HCT116 (cell line): ENCODE results near the gene IGFBPL1. TPM values are rescaled to one million over a fixed set of nuclear protein-coding genes. Genes with fewer than 3 reads are reported as not detected.

Source experiments
- ATAC-seq: fragments of 200-7000 bp; cut with Tn5 transposase; 2 replicates; pipeline ENCODE4 v1.9.1; 2020; ENCODE audit warnings: mild to moderate bottlenecking, moderate library complexity
- BruUV-seq: library from RNA; stranded (reverse); fragments of 400-500 nt; replicated peaks from 2 replicates; lab custom pipeline; 2021; lab: Mats Ljungman, UMichigan
- CTCF ChIA-PET: fragments of 300-600 bp; sonication (Branson Sonifier 250); formaldehyde crosslinking; loops from one replicate; lab custom pipeline; 2021; ENCODE audit warnings: antibody characterized with exemption; lab: Charles Lee
- POLR2A ChIA-PET: fragments of 300-600, 350-600 bp; sonication (Branson Sonifier 250); formaldehyde crosslinking; loops from one replicate; lab custom pipeline; 2021; ENCODE audit warnings: antibody characterized with exemption; lab: Charles Lee
- RAD21 ChIA-PET, 2 experiments: fragments of 300-600 bp; sonication (Branson Sonifier 250); formaldehyde crosslinking; loops; one replicate each; lab custom pipeline; 2023; ENCODE audit warnings: low total read pairs in 2 of 2; ENCODE audit not compliant: uncharacterized antibody in 2 of 2, unreplicated experiment in 2 of 2, low non-redundant PET in 1 of 2; lab: Charles Lee
- DNase-seq: peaks from one replicate; pipeline ENCODE4 v3.0.0-alpha.2; 2010; ENCODE audit warnings: low read depth, low spot score
- H2AFZ ChIP-seq: fragments of 200-600 bp; shearing (Covaris generic), sonication (generic); 2 replicates; pipeline ENCODE4 v1.6.1; 2017; ENCODE audit warnings: low read depth, mixed run types, mixed read lengths, antibody characterized with exemption, low read length; ENCODE audit not compliant: poor library complexity, severe bottlenecking
- H3K27ac ChIP-seq: 2 replicates; pipeline ENCODE4 v1.5.1; 2012; ENCODE audit warnings: low read depth, low read length
- H3K27me3 ChIP-seq: fragments of 200-600 bp; sonication (generic); 2 replicates; pipeline ENCODE4 v1.6.1; 2016; ENCODE audit warnings: mixed run types, low read length, mixed read lengths; ENCODE audit not compliant: insufficient read depth
- H3K36me3 ChIP-seq, 2 experiments: fragments of 200-500 bp in 1 of 2; fragments of 200-600 bp in 1 of 2; sonication (Bioruptor generic) in 1 of 2; sonication (generic) in 1 of 2; 2 replicates each; pipeline versions ENCODE4 v1.5.1 to v1.6.1; 2014 to 2016; ENCODE audit warnings: low read length in 2 of 2, inconsistent platforms in 1 of 2, mixed read lengths in 1 of 2, mixed run types in 1 of 2; ENCODE audit not compliant: insufficient read depth in 2 of 2, control insufficient read depth in 1 of 2
- H3K4me1 ChIP-seq, 2 experiments: fragments of 200-600 bp in 1 of 2; sonication (generic) in 1 of 2; 2 replicates each; pipeline versions ENCODE4 v1.5.1 to v1.6.1; 2012 to 2017; ENCODE audit warnings: low read length in 2 of 2, inconsistent platforms in 1 of 2, mild to moderate bottlenecking in 1 of 2, mixed read lengths in 1 of 2, mixed run types in 1 of 2, moderate library complexity in 1 of 2; ENCODE audit not compliant: insufficient read depth in 2 of 2, control insufficient read depth in 1 of 2
- H3K4me2 ChIP-seq: fragments of 200-600 bp; sonication (generic); 2 replicates; pipeline ENCODE4 v1.6.1; 2017; ENCODE audit warnings: mixed run types, low read length, mixed read lengths
- H3K4me3 ChIP-seq, 2 experiments: fragments of 200-600 bp in 1 of 2; sonication (generic) in 1 of 2; replicated peaks in 1 of 2; 2 replicates each; pipeline ENCODE4 v1.5.1; 2011 to 2016; ENCODE audit warnings: low read length in 2 of 2, control low read depth in 1 of 2, low read depth in 1 of 2, mild to moderate bottlenecking in 1 of 2, mixed read lengths in 1 of 2, mixed run types in 1 of 2
- H3K79me2 ChIP-seq: fragments of 200-600 bp; sonication (generic); 2 replicates; pipeline ENCODE4 v1.6.1; 2017; ENCODE audit warnings: mild to moderate bottlenecking, mixed run types, low read length, moderate library complexity, mixed read lengths; ENCODE audit not compliant: insufficient read depth
- H3K9ac ChIP-seq: fragments of 200-600 bp; sonication (generic); 2 replicates; pipeline ENCODE4 v1.6.1; 2016; ENCODE audit warnings: low read length, mixed read lengths
- H3K9me2 ChIP-seq: fragments of 200-600 bp; sonication (generic), shearing (Covaris generic); 2 replicates; pipeline ENCODE4 v1.6.1; 2017; ENCODE audit warnings: mixed run types, mild to moderate bottlenecking, moderate library complexity; ENCODE audit not compliant: insufficient read depth
- H3K9me3 ChIP-seq, 2 experiments: fragments of 200-500 bp in 1 of 2; fragments of 200-600 bp in 1 of 2; sonication (Bioruptor generic) in 1 of 2; sonication (generic) in 1 of 2; 2 replicates each; pipeline ENCODE4 v1.6.1; 2014 to 2017; ENCODE audit warnings: low read length in 2 of 2, mixed read lengths in 2 of 2, inconsistent platforms in 1 of 2, low read depth in 1 of 2, mild to moderate bottlenecking in 1 of 2, mixed run types in 1 of 2, moderate library complexity in 1 of 2; ENCODE audit not compliant: control insufficient read depth in 1 of 2, insufficient read depth in 1 of 2
- H4K20me1 ChIP-seq: fragments of 200-600 bp; sonication (generic), shearing (Covaris generic); 2 replicates; pipeline ENCODE4 v1.6.1; 2017; ENCODE audit warnings: mixed run types, mild to moderate bottlenecking, moderate library complexity; ENCODE audit not compliant: insufficient read depth
- CBX3 ChIP-seq: IDR thresholded peaks from 2 replicates; pipeline ENCODE4 v1.6.1; 2012; ENCODE audit warnings: low read depth
- CEBPB ChIP-seq: IDR thresholded peaks from 2 replicates; pipeline ENCODE4 v1.6.1; 2012; ENCODE audit warnings: low read depth
- EGR1 ChIP-seq: IDR thresholded peaks from 2 replicates; pipeline ENCODE4 v1.6.1; 2012; ENCODE audit warnings: low read depth
- ELF1 ChIP-seq: IDR thresholded peaks from 2 replicates; pipeline ENCODE4 v1.6.1; 2012; ENCODE audit warnings: low read depth, borderline replicate concordance
- EZH2 ChIP-seq: fragments of 200-600 bp; sonication (generic); IDR thresholded peaks from 2 replicates; pipeline ENCODE4 v1.6.1; 2017; ENCODE audit warnings: antibody characterized with exemption, mixed run types
- FOSL1 ChIP-seq: IDR thresholded peaks from 2 replicates; pipeline ENCODE4 v1.6.1; 2012; ENCODE audit warnings: low read depth
- JUND ChIP-seq: IDR thresholded peaks from 2 replicates; pipeline ENCODE4 v1.6.1; 2012
- POLR2A ChIP-seq: IDR thresholded peaks from 2 replicates; pipeline ENCODE4 v1.7.0; 2011; ENCODE audit warnings: borderline replicate concordance; ENCODE audit not compliant: insufficient read depth, insufficient read length; ENCODE audit errors: extremely low read depth
- POLR2AphosphoS5 ChIP-seq: IDR thresholded peaks from 2 replicates; pipeline ENCODE4 v1.6.1; 2011; ENCODE audit warnings: mild to moderate bottlenecking, low read depth, low read length, moderate library complexity
- RAD21 ChIP-seq: IDR thresholded peaks from 2 replicates; pipeline ENCODE4 v1.6.1; 2012; ENCODE audit warnings: low read depth, mild to moderate bottlenecking
- SIN3A ChIP-seq: IDR thresholded peaks from 2 replicates; pipeline ENCODE4 v1.6.1; 2012; ENCODE audit warnings: low read depth
- SP1 ChIP-seq: IDR thresholded peaks from 2 replicates; pipeline ENCODE4 v1.6.1; 2012; ENCODE audit warnings: low read depth
- SRF ChIP-seq: IDR thresholded peaks from 2 replicates; pipeline ENCODE4 v1.6.1; 2012; ENCODE audit warnings: low read depth
- TCF7L2 ChIP-seq: IDR thresholded peaks from 2 replicates; pipeline ENCODE4 v1.7.0; 2011; ENCODE audit warnings: borderline replicate concordance, inconsistent platforms; ENCODE audit not compliant: insufficient read depth, insufficient read length; ENCODE audit errors: extremely low read depth
- YY1 ChIP-seq: IDR thresholded peaks from 2 replicates; pipeline ENCODE4 v1.6.1; 2011; ENCODE audit warnings: low read length, low read depth, moderate library complexity, mild to moderate bottlenecking; ENCODE audit not compliant: insufficient replicate concordance; ENCODE audit errors: extremely low read depth
- ZFX ChIP-seq: fragments of 450-650 bp; IDR thresholded peaks from 2 replicates; pipeline ENCODE4 v1.6.1; 2017
- intact Hi-C: fragments of 100-400 bp; cut with micrococcal nuclease; formaldehyde crosslinking; loops from 2 replicates; pipeline ENCODE4 v1.10.0; 2022
- total RNA-seq: library from RNA; stranded (reverse); gene quantifications from one replicate; pipeline ENCODE4 v1.2.1, GENCODE V29; 2021; ENCODE audit not compliant: unreplicated experiment
- TF ChIP-seq, protein P1 (sequence below): IDR thresholded peaks from 2 replicates; pipeline ENCODE4 v1.6.1; 2011; ENCODE audit warnings: mild to moderate bottlenecking, low read length, moderate library complexity; ENCODE audit not compliant: insufficient replicate concordance; ENCODE audit errors: extremely low read depth
- TF ChIP-seq, protein P2 (sequence below): IDR thresholded peaks from 2 replicates; pipeline ENCODE4 v1.6.1; 2012
- TF ChIP-seq, protein P3 (sequence below): IDR thresholded peaks from 2 replicates; pipeline ENCODE4 v1.6.1; 2012
- TF ChIP-seq, protein P4 (sequence below): IDR thresholded peaks from 2 replicates; pipeline ENCODE4 v1.6.1; 2012; ENCODE audit warnings: low read depth

The IGFBPL1 gene
- total RNA-seq, 1 experiment from 2014 or later: not detected

DNA sequence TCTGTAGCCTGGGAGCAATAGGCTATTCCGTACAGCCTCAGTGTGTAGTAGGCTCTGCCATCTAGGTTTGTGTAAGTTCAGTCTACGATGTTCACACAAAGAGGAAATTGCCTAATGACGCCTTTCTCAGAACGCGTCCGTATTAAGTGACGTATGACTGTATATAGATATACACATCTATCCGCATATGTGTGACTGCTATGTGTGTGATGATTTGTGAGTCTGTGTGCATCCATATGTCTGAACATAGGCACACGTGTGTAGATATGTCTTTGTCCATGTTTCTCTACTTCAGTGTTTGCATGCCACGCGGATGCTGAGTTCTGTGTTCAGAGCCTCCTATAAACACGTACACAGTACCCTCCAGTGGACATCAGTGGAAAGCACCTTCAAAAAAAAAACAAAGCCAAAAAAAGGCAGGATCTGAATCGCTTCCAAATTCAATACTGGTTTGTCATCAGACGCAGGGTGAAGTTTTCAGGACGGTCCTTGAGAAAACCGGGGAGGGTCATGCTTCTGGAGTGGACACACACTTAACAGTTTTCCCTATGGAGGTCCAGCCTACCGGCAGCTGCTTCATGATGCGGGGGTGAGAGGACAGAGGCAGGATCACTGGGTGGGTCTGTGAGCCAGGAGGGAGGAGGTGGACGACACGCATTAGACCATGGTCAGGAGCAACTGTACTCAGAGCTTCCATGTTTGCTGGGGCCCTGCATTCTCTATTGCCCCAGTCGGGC is 61.2 kb downstream of the IGFBPL1 start:
- Histone ChIP-seq H3K4me1 (peaks cover 0 to 5% of the 10 kb centered on the region in 2 experiments; a peak in 2 of 4 replicates), H3K36me3 (no peaks in the 10 kb centered on the region), H3K4me2 (peak overlapping the region; percentile 47), H3K27ac (no peak overlapping the region), H2AFZ (peak overlapping the region; percentile 80), H4K20me1 (no peaks in the 10 kb centered on the region), H3K27me3 (no peaks in the 10 kb centered on the region), H3K9me2 (no peaks in the 10 kb centered on the region), H3K9me3 (no peaks in the 10 kb centered on the region), H3K4me3 (no peak overlapping the region), H3K9ac (no peak overlapping the region), H3K79me2 (no peaks in the 10 kb centered on the region)
- peak; percentile 82 for ATAC-seq
- CTCF ChIA-PET: interaction anchor here (1.5 kb wide), 1 partner anchor 450 kb away, joined by 6 read pairs; no protein-coding TSS in a partner anchor
- RAD21 ChIA-PET: no interaction called here
- intact Hi-C loops: loop anchor here (1.0 to 5.0 kb wide), 8 partner anchors 201 to 881 kb away; partner anchors contain the start of gene SLC25A51
- peak; percentile 63 for DNase-seq
- POLR2A ChIA-PET: no interaction called here
- BruUV-seq: no TSS peak
- TF ChIP-seq ELF1: no peak
- TF ChIP-seq, protein P1, sequence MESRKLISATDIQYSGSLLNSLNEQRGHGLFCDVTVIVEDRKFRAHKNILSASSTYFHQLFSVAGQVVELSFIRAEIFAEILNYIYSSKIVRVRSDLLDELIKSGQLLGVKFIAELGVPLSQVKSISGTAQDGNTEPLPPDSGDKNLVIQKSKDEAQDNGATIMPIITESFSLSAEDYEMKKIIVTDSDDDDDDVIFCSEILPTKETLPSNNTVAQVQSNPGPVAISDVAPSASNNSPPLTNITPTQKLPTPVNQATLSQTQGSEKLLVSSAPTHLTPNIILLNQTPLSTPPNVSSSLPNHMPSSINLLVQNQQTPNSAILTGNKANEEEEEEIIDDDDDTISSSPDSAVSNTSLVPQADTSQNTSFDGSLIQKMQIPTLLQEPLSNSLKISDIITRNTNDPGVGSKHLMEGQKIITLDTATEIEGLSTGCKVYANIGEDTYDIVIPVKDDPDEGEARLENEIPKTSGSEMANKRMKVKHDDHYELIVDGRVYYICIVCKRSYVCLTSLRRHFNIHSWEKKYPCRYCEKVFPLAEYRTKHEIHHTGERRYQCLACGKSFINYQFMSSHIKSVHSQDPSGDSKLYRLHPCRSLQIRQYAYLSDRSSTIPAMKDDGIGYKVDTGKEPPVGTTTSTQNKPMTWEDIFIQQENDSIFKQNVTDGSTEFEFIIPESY: no peak
- TF ChIP-seq RAD21: peak; percentile 97
- no peak for TF ChIP-seq POLR2AphosphoS5
- TF ChIP-seq SRF: peak; percentile 71
- TF ChIP-seq JUND: no peak
- no peak for TF ChIP-seq YY1
- TF ChIP-seq EZH2: no peak
- no peak for TF ChIP-seq CEBPB
- no peak for TF ChIP-seq ZFX
- no peak for TF ChIP-seq EGR1
- TF ChIP-seq, protein P2, sequence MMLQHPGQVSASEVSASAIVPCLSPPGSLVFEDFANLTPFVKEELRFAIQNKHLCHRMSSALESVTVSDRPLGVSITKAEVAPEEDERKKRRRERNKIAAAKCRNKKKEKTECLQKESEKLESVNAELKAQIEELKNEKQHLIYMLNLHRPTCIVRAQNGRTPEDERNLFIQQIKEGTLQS: no peak
- 0 out of 2 replicates have a peak, but pooled peaks have one; percentile 11 for TF ChIP-seq FOSL1
- no peak for TF ChIP-seq SIN3A
- no peak for TF ChIP-seq SP1
- TF ChIP-seq TCF7L2: no peak
- TF ChIP-seq POLR2A: no peak
- TF ChIP-seq, protein P3, sequence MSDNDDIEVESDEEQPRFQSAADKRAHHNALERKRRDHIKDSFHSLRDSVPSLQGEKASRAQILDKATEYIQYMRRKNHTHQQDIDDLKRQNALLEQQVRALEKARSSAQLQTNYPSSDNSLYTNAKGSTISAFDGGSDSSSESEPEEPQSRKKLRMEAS: peak; percentile 63
- TF ChIP-seq CBX3: no peak; the same call in 1 of the 2 replicates
- TF ChIP-seq, protein P4, sequence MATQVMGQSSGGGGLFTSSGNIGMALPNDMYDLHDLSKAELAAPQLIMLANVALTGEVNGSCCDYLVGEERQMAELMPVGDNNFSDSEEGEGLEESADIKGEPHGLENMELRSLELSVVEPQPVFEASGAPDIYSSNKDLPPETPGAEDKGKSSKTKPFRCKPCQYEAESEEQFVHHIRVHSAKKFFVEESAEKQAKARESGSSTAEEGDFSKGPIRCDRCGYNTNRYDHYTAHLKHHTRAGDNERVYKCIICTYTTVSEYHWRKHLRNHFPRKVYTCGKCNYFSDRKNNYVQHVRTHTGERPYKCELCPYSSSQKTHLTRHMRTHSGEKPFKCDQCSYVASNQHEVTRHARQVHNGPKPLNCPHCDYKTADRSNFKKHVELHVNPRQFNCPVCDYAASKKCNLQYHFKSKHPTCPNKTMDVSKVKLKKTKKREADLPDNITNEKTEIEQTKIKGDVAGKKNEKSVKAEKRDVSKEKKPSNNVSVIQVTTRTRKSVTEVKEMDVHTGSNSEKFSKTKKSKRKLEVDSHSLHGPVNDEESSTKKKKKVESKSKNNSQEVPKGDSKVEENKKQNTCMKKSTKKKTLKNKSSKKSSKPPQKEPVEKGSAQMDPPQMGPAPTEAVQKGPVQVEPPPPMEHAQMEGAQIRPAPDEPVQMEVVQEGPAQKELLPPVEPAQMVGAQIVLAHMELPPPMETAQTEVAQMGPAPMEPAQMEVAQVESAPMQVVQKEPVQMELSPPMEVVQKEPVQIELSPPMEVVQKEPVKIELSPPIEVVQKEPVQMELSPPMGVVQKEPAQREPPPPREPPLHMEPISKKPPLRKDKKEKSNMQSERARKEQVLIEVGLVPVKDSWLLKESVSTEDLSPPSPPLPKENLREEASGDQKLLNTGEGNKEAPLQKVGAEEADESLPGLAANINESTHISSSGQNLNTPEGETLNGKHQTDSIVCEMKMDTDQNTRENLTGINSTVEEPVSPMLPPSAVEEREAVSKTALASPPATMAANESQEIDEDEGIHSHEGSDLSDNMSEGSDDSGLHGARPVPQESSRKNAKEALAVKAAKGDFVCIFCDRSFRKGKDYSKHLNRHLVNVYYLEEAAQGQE: no peak
